Activated CD4-positive, alpha-beta T cell treated with anti-CD3 and anti-CD28 coated beads, Interleukin-2, amount 10 ng/mL, durations not matched to agents 7 days and 5 days (primary cell): ENCODE results near the gene CAPN2. TPM values are rescaled to one million over a fixed set of nuclear protein-coding genes. Genes with fewer than 3 reads are reported as not detected.
"Not testable (repeated sequence)": the region's sequence is repeated elsewhere in the genome, so short reads cannot be mapped to it uniquely, and the experiment has no call there.

ENCODE experiments used
- CTCF ChIA-PET: fragments of 350-600 bp; sonication (Branson Sonifier 250); formaldehyde crosslinking; loops from one replicate; lab custom pipeline; 2021; ENCODE audit warnings: antibody characterized with exemption; lab: Charles Lee
- POLR2A ChIA-PET: fragments of 350-600 bp; sonication (Branson Sonifier 250); formaldehyde crosslinking; loops from one replicate; lab custom pipeline; 2021; ENCODE audit warnings: antibody characterized with exemption; lab: Charles Lee
- DNase-seq: peaks from one replicate; pipeline ENCODE4 v3.0.0-alpha.2; 2020
- H3K27ac Mint-ChIP-seq: one replicate; pipeline ENCODE4 v1.8.0; 2021; ENCODE audit warnings: mild to moderate bottlenecking, moderate library complexity, mixed read lengths
- H3K27me3 Mint-ChIP-seq: one replicate; pipeline ENCODE4 v1.8.0; 2021; ENCODE audit warnings: mixed read lengths
- H3K36me3 Mint-ChIP-seq: one replicate; pipeline ENCODE4 v1.8.0; 2021; ENCODE audit warnings: low read depth, mixed read lengths
- H3K4me1 Mint-ChIP-seq: one replicate; pipeline ENCODE4 v1.8.0; 2021; ENCODE audit warnings: mixed read lengths
- H3K4me3 Mint-ChIP-seq: one replicate; pipeline ENCODE4 v1.8.0; 2021; ENCODE audit warnings: mild to moderate bottlenecking, moderate library complexity, mixed read lengths
- H3K9me3 Mint-ChIP-seq: one replicate; pipeline ENCODE4 v1.8.0; 2021; ENCODE audit warnings: mixed read lengths
- total RNA-seq, 2 experiments: library from RNA; stranded (reverse); gene quantifications; one replicate each; pipeline ENCODE4 v1.2.3, GENCODE V29; 2021

The CAPN2 gene
- total RNA-seq, 2 experiments from 2014 or later, result 206 to 207 TPM

DNA sequence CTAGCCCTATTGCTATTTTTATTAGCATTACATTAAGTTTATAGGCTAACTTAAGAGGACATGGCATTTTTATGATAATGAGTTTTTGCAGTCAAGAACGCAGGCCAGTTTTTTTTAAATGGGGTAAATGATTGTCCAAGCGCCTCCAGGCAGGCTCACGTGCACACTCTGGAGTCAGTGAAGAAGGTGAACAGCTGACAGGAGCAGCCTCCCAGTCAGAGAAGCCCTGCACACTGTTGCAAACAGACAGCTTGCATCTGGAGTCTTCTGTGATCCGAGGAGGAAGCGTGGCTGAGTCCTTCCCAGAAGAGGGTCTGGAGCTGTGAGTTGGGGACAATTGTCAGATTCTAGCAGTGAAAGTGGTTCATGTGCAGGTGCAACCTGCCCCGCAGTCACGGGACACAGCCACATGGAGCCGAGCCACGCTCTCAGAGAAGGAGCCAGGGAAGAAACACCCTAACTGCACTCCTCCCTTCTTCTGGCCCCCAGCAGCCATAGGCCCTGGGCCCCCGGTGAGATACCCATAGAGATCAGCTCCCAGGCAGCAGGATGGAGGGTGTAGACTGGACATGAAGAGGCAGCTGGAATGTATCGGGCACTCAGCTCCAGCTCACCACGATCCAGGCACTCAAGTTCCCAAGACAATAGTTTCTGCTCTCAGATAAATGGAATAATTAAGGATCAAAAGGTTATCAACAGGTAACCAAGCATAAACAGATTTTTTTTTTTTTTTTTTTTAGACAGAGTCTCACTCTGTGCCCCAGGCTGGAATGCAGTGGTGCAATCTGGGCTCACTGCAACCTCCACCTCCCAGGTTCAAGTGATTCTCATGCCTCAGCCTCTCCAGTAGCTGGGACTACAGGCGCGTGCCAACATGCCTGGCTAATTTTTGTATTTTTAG lies 26.4 kb downstream of the CAPN2 start:
- peaks cover 34% of the 10 kb centered on the region for H3K36me3 Mint-ChIP-seq
- no peak overlapping the region for H3K27ac Mint-ChIP-seq
- ChIA-PET POLR2A (interaction anchor here (0.5 kb wide), 1 partner anchor 360 kb away, joined by 5 read pairs; no protein-coding TSS in a partner anchor), CTCF (interaction anchor here (1.2 to 1.5 kb wide), 3 partner anchors 10 to 40 kb away, joined by 3 to 13 read pairs (median 3); no protein-coding TSS in a partner anchor)
- no peaks in the 10 kb centered on the region for H3K27me3 Mint-ChIP-seq
- H3K9me3 Mint-ChIP-seq, result no peaks in the 10 kb centered on the region
- peaks cover 18% of the 10 kb centered on the region for H3K4me1 Mint-ChIP-seq
- no peak overlapping the region for H3K4me3 Mint-ChIP-seq
- DNase-seq, result no peak

DNA sequence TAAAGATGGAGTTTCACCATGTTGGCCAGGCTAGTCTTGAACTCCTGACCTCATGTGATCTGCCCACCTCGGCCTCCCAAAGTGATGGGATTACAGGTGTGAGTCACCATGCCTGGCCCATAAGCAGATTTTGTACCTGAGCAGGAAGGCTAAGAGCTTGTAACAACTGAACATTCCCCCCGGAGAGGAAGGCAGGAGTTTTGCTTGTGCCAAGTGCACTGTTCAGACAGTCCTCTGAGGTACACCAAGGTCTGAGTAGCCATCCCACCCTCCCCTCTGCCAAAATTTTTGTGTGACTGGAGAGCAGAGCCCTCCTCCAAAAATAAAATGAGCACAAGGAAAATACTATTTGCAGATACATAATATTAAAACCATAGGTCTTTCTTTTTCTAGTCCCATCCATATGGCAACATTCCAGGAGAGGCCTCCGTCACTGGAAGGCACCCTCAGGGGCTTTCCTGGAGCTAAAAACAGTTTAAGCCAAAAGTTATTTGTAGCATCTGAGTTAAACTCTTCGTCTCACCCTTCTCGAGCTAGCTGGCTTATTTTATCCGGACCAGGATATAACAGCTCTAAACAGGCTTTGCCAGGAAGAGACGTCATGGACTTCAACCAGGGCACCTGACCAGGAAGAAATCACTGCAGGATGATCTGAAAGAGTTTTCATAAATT lies 27.2 kb downstream of the CAPN2 start:
- Mint-ChIP-seq H3K9me3 (no peaks in the 10 kb centered on the region), H3K27me3 (no peaks in the 10 kb centered on the region), H3K36me3 (peaks cover 32% of the 10 kb centered on the region), H3K4me3 (no peak overlapping the region), H3K27ac (no peak overlapping the region), H3K4me1 (peaks cover 13% of the 10 kb centered on the region)
- no peak for DNase-seq
- POLR2A ChIA-PET, result no interaction called here
- CTCF ChIA-PET, result interaction anchor here (0.7 to 1.3 kb wide), 2 partner anchors 23 to 38 kb away, joined by 3 read pairs; no protein-coding TSS in a partner anchor

DNA sequence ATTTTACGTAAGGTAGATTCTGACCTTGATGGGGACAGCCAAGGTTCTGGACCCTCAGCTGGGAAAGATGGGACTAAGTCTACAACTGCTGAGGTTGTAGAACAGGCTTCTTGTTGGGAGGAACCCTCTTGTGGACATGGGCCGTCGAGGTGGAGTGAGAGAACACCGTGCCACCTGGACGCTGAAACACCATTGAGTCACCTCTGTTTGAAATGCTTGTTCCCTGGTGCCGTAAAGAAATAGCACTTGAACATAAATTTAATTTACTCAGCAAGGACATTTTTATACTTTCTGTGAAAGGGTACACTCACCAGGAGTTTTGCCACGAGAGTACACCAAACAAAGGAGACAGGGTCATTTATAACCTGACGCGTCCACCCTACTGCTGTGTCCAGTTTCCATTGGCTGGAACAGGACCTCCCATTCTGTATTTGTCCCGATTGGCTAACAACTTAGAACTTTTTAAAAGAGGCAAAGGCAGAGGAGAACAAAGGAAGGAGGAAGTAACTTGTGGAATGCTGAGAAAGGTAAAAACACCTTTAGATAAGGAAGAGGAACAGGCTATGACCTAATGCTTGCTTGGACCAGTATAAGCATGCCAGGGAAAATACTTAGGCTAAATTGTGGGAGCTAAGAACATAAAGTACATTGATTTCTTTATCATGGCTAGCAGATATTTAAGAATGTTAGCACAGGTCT lies 27.8 kb downstream of the CAPN2 start:
- H3K9me3 Mint-ChIP-seq, H3K27ac Mint-ChIP-seq, DNase-seq, POLR2A ChIA-PET, H3K4me1 Mint-ChIP-seq, H3K4me3 Mint-ChIP-seq, H3K27me3 Mint-ChIP-seq: not testable (repeated sequence)
- CTCF ChIA-PET, result interaction anchor here (0.7 kb wide), 1 partner anchor 24 kb away, joined by 3 read pairs; no protein-coding TSS in a partner anchor
- H3K36me3 Mint-ChIP-seq, result peaks cover 31% of the 10 kb centered on the region

- no peak overlapping the region for H3K27ac Mint-ChIP-seq
These were observed 29.5 kb downstream of the CAPN2 start for GRCh38 chr1:223741861-223742260.

GRCh38 chr1:223742856-223743517 lies 30.6 kb downstream of the CAPN2 start:
- Mint-ChIP-seq H3K27ac (no peak overlapping the region), H3K9me3 (no peaks in the 10 kb centered on the region)

More at GRCh38 chr1:223741861-223742260, 29.5 kb downstream of the CAPN2 start:
- H3K4me1 Mint-ChIP-seq, result peaks cover 8% of the 10 kb centered on the region
- no peaks in the 10 kb centered on the region for H3K27me3 Mint-ChIP-seq
- POLR2A ChIA-PET, result no interaction called here
- CTCF ChIA-PET, result no interaction called here
- H3K36me3 Mint-ChIP-seq, result peaks cover 41% of the 10 kb centered on the region
- no peaks in the 10 kb centered on the region for H3K9me3 Mint-ChIP-seq
- no peak overlapping the region for H3K4me3 Mint-ChIP-seq
- DNase-seq, result no peak

GRCh38 chr1:223745731-223746130 lies 33.4 kb downstream of the CAPN2 start:
- Mint-ChIP-seq H3K36me3 (peaks cover 50% of the 10 kb centered on the region), H3K9me3 (no peaks in the 10 kb centered on the region), H3K4me1 (peaks cover 25% of the 10 kb centered on the region), H3K4me3 (no peak overlapping the region), H3K27ac (no peak overlapping the region), H3K27me3 (no peaks in the 10 kb centered on the region)
- no peak for DNase-seq
- CTCF ChIA-PET, result interaction anchor here (0.7 to 2.4 kb wide), 10 partner anchors 8 to 612 kb away, joined by 3 to 9 read pairs (median 3); partner anchors contain the start of gene CAPN2
- POLR2A ChIA-PET, result no interaction called here

More at GRCh38 chr1:223742856-223743517, 30.6 kb downstream of the CAPN2 start:
- Mint-ChIP-seq H3K36me3 (peaks cover 49% of the 10 kb centered on the region), H3K27me3 (no peaks in the 10 kb centered on the region), H3K4me3 (no peak overlapping the region), H3K4me1 (peaks cover 16% of the 10 kb centered on the region)
- DNase-seq, result no peak
- CTCF ChIA-PET, result interaction anchor here (0.9 to 2.4 kb wide), 2 partner anchors 31 to 38 kb away, joined by 3 to 9 read pairs; partner anchors contain the start of gene CAPN2
- POLR2A ChIA-PET, result no interaction called here

GRCh38 chr1:223747838-223748335 lies 35.5 kb downstream of the CAPN2 start:
- no peak for DNase-seq
- POLR2A ChIA-PET, result no interaction called here
- CTCF ChIA-PET, result interaction anchor here (0.7 to 5.9 kb wide), 11 partner anchors 10 to 97 kb away, joined by 3 to 43 read pairs (median 13); partner anchors contain the start of genes CAPN2 and TP53BP2
- Mint-ChIP-seq H3K27me3 (no peaks in the 10 kb centered on the region), H3K4me3 (no peak overlapping the region), H3K36me3 (peaks cover 60% of the 10 kb centered on the region), H3K9me3 (no peaks in the 10 kb centered on the region), H3K4me1 (peaks cover 25% of the 10 kb centered on the region), H3K27ac (peak overlapping the region; percentile 74)

GRCh38 chr1:223748405-223748772 lies 36.0 kb downstream of the CAPN2 start:
- no peak overlapping the region for H3K4me3 Mint-ChIP-seq
- ChIA-PET POLR2A (no interaction called here), CTCF (interaction anchor here (0.8 to 5.9 kb wide), 18 partner anchors 9 to 358 kb away, joined by 3 to 43 read pairs (median 9); partner anchors contain the start of genes CAPN2 and TP53BP2)
- peak overlapping the region; percentile 72 for H3K27ac Mint-ChIP-seq
- DNase-seq, result no peak
- peaks cover 60% of the 10 kb centered on the region for H3K36me3 Mint-ChIP-seq
- H3K9me3 Mint-ChIP-seq, result no peaks in the 10 kb centered on the region
- H3K4me1 Mint-ChIP-seq, result peaks cover 23% of the 10 kb centered on the region
- no peaks in the 10 kb centered on the region for H3K27me3 Mint-ChIP-seq

DNA sequence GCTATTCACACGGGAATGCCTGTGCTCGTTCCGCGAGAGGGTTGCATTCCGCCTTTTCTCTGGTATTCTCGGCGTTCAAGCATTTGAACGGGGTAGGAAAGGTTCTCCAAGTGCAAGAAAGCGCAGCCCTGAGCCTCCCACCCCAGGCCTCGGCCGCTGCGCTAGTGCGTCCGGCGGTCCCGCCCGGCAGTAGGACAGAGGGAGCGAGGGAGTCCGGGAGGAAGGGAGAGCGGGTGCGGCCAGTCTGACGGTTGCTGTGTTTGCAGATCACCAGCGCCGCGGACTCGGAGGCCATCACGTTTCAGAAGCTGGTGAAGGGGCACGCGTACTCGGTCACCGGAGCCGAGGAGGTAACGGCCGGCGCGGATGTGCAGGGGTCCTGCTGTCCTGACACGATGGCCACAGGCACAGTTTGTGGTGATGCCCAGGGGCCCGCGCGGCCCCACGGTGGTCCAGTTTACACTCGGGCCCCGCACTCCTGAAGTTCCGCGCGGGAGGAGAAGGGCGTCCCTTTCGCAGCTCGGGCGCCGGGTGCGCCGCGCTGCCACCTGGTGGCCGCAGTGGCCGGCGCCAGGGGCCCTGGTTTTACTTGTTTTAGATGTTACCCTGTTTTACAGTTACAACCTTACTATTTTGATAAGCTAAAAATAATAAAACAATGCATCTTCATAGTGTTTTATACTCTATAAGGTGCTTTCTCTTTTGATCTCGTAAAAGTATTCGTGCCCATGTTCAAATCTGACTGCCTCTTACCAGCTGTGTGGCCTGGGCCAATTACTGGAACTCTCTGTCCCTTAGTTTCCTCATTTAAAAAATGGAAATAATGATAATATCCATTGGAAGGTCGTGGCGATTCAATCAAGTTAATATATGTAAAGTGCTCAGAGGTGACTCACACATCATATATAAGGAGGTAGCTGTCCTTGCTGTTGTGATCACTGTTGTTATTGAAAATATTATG lies 36.7 kb downstream of the CAPN2 start:
- Mint-ChIP-seq H3K36me3 (peaks cover 64% of the 10 kb centered on the region), H3K9me3 (no peaks in the 10 kb centered on the region), H3K27ac (peak overlapping the region; percentile 72), H3K27me3 (no peaks in the 10 kb centered on the region), H3K4me3 (peak overlapping the region; percentile 49), H3K4me1 (peaks cover 23% of the 10 kb centered on the region)
- CTCF ChIA-PET, result interaction anchor here (0.5 to 5.9 kb wide), 27 partner anchors 9 to 357 kb away, joined by 3 to 43 read pairs (median 6); partner anchors contain the start of genes CAPN2 and TP53BP2
- POLR2A ChIA-PET, result no interaction called here
- peak; percentile 64 for DNase-seq

GRCh38 chr1:223750730-223751570 lies 38.6 kb downstream of the CAPN2 start:
- Mint-ChIP-seq H3K9me3 (no peaks in the 10 kb centered on the region), H3K27me3 (no peaks in the 10 kb centered on the region), H3K27ac (no peak overlapping the region), H3K4me3 (no peak overlapping the region), H3K36me3 (peaks cover 60% of the 10 kb centered on the region), H3K4me1 (peaks cover 23% of the 10 kb centered on the region)
- ChIA-PET POLR2A (no interaction called here), CTCF (interaction anchor here (1.8 to 5.9 kb wide), 6 partner anchors 10 to 51 kb away, joined by 8 to 43 read pairs (median 17); no protein-coding TSS in a partner anchor)
- DNase-seq, result no peak
